Kidney (tissue), 14 donors: ENCODE data around the gene ZKSCAN3. TPM values are rescaled to one million over a fixed set of nuclear protein-coding genes. Genes with fewer than 3 reads are reported as not detected.

Experiments
- DNase-seq, 5 donors: peaks; one replicate each; pipeline ENCODE4 v3.0.0-alpha.2; 2013 to 2020
- FAIRE-seq: peaks from 2 replicates; lab custom pipeline; 2012; peaks lifted over from hg19 to GRCh38; lab: Jason Lieb, UNC
- H3K27ac ChIP-seq, 2 donors: one replicate each; pipeline ENCODE4 v1.7.0; 2013; ENCODE audit warnings: low read depth in 2 of 2, low read length in 2 of 2, inconsistent platforms in 1 of 2
- H3K27me3 ChIP-seq: one replicate; pipeline ENCODE4 v1.7.1; 2013; ENCODE audit warnings: low read length, inconsistent platforms; ENCODE audit not compliant: control insufficient read depth, insufficient read depth
- H3K36me3 ChIP-seq, 3 donors: one replicate each; pipeline versions ENCODE4 v1.7.0 to v1.7.1; 2013; ENCODE audit warnings: low read length in 3 of 3, control low read depth in 1 of 3, inconsistent platforms in 1 of 3; ENCODE audit not compliant: insufficient read depth in 3 of 3, control insufficient read depth in 2 of 3
- H3K4me1 ChIP-seq, 3 donors: one replicate each; pipeline versions ENCODE4 v1.7.0 to v1.7.1; 2013; ENCODE audit warnings: low read length in 3 of 3, inconsistent platforms in 1 of 3, low read depth in 1 of 3; ENCODE audit not compliant: control insufficient read depth in 2 of 3, insufficient read depth in 2 of 3
- H3K4me3 ChIP-seq, 3 donors: one replicate each; pipeline versions ENCODE4 v1.7.0 to v1.8.1; 2013; ENCODE audit warnings: low read length in 3 of 3, control low read depth in 1 of 3, inconsistent platforms in 1 of 3
- H3K9ac ChIP-seq, 3 donors: one replicate each; pipeline versions ENCODE4 v1.7.0 to v1.7.1; 2013; ENCODE audit warnings: low read length in 3 of 3, control low read depth in 1 of 3, inconsistent platforms in 1 of 3
- H3K9me3 ChIP-seq, 3 donors: one replicate each; pipeline versions ENCODE4 v1.7.0 to v1.7.1; 2013; ENCODE audit warnings: low read length in 3 of 3, control low read depth in 1 of 3, inconsistent platforms in 1 of 3; ENCODE audit not compliant: control insufficient read depth in 2 of 3, insufficient read depth in 1 of 3
- intact Hi-C: fragments of 100-400 bp; cut with DNase I; formaldehyde crosslinking; loops from one replicate; pipeline ENCODE4 v1.11.1; 2022
- polyA plus RNA-seq: library from polyadenylated mRNA; stranded (reverse); fragments of 350-450 nt; fragmentation: Illumina TruSeq; extraction: RNeasy Lipid Tissue Mini Kit (QIAGEN cat#74804); gene quantifications from one replicate; pipeline ENCODE4 v1.2.3, GENCODE V29; 2014; ENCODE audit warnings: low read depth, low replicate concordance; ENCODE audit not compliant: insufficient read depth
- total RNA-seq: library from RNA; stranded (reverse); fragmentation: NEBNext Ultra II Directional; extraction: Animal tissue kit (Norgen Biotek cat#: 25700); gene quantifications from one replicate; pipeline ENCODE4 v1.2.1, GENCODE V29; 2021
- TF ChIP-seq, protein P1 (sequence below): IDR thresholded peaks from 3 replicates; pipeline ENCODE4 v1.5.1; 2012; ENCODE audit warnings: mild to moderate bottlenecking, moderate library complexity, borderline replicate concordance; ENCODE audit not compliant: insufficient read depth; ENCODE audit errors: extremely low read depth
- donor health status: control.
- donor health status: control.
- donor health status: control.
- donor health status: control.
- donor health status: control.
- donor health status: DM: yes; HTN: yes; CAD: no.
- donor health status: Normal renal cell carcinoma (clear cell type).

ZKSCAN3 gene
- total and polyA plus RNA-seq, 2 donors from 2014 or later: 3.5 to 8.3 TPM

DNA sequence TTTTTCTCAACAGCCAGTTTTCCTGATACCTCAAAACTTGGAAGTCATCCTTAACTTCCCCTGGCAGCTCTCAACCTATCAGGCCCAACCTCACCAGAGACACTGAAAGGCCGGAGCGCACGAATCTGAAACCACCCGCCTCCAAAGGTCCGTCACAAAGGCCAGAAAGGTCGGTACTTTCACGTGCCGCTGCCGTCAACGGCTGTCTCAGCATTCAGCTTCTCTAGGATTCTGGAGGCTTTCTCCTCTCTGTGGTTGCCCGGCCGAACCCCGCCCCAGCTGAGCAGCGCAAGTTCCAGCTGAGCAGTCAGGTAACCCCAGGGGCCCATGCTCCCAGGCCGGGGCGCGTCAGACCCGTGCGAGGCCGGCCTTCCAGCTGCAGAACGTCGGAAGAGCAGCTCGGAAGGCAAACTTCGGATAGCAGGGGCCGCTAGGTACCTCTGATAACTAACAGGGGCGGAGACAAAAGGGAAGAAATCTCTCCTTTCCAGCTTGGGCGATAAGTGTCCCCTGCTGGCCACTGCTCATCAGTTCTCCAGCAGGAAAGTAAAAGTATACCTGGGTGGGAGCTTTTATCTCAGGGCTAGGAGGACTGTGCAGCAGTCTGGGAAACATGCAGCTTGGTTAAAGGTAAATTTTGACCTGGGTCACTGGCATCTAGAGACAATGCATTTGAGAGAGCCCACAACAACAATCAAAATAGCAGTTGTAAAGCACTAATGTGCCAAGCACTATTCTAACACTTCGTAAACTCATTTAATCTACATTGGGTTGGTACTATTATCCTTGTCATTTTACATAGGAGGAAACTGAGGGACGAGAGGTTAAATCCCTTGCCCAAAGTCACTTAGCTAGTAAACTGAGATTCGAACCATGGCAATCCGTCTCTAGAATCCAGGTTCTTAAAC, 33.7 kb downstream of the ZKSCAN3 start:
- FAIRE-seq: no peak
- H3K36me3 ChIP-seq: peaks cover 3 to 15% (median 3%) of the 10 kb centered on the region in 3 donors

DNA sequence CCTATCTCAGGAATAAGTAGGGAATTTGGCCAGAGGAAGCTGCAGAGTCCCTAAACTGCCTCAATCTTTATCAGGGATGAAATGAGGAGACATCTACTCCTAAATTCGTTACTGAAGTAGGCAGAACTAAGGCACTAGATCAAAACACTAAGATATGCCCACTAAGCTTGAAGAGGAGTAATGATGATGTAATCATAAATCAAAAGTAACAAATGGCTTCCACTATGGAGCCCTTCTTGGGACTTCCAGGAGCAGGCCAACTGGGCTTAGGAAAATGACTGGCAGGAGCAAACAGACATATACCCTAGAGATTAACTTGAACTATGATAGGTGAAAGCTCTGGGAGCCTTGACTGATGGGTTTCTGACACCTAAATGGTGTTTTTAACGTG, 34.4 kb downstream of the ZKSCAN3 start:
- no peak overlapping the region for H3K4me3 ChIP-seq
- TF ChIP-seq, protein P1, sequence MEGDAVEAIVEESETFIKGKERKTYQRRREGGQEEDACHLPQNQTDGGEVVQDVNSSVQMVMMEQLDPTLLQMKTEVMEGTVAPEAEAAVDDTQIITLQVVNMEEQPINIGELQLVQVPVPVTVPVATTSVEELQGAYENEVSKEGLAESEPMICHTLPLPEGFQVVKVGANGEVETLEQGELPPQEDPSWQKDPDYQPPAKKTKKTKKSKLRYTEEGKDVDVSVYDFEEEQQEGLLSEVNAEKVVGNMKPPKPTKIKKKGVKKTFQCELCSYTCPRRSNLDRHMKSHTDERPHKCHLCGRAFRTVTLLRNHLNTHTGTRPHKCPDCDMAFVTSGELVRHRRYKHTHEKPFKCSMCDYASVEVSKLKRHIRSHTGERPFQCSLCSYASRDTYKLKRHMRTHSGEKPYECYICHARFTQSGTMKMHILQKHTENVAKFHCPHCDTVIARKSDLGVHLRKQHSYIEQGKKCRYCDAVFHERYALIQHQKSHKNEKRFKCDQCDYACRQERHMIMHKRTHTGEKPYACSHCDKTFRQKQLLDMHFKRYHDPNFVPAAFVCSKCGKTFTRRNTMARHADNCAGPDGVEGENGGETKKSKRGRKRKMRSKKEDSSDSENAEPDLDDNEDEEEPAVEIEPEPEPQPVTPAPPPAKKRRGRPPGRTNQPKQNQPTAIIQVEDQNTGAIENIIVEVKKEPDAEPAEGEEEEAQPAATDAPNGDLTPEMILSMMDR: no peak
- no peaks in the 10 kb centered on the region for H3K27me3 ChIP-seq
- no peak for FAIRE-seq
- no peaks in the 10 kb centered on the region for H3K4me1 ChIP-seq
- H3K36me3 ChIP-seq: peaks cover 3 to 18% (median 6%) of the 10 kb centered on the region in 3 donors
- H3K9ac ChIP-seq: no peak overlapping the region
- no peak overlapping the region for H3K27ac ChIP-seq
- no peak for DNase-seq
- H3K9me3 ChIP-seq: no peaks in the 10 kb centered on the region
- intact Hi-C loops: no loop called here

More for the DNA sequence above, 33.7 kb downstream of the ZKSCAN3 start:
- Histone ChIP-seq H3K4me3 (peak overlapping the region; percentile 71 to 89 (median 82)), H3K27me3 (no peaks in the 10 kb centered on the region), H3K9ac (peak overlapping the region; percentile 11 to 70 (median 67)), H3K27ac (peak overlapping the region; percentile 65 to 78), H3K9me3 (no peaks in the 10 kb centered on the region), H3K4me1 (no peaks in the 10 kb centered on the region)
- TF ChIP-seq, protein P1: peak; percentile 40
- intact Hi-C loops: no loop called here
- DNase-seq: peak; percentile 90 to 95 (median 93)

DNA sequence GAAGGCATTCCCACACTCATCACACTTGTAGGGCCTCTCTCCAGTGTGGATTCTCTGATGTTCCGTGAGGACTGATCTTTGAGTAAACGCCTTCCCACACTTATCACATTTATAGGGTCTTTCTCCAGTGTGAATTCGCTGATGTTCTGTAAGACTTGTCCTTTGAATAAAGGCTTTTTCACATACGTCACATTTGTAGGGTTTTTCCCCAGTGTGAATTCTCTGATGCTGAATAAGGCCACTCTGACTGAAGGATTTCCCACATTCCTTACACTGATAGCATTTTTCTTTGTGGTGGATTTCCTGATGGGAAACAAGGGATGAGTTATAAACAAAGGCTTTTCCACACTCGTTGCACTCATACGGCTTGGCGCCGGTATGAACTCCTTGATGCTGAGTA, 40.9 kb downstream of the ZKSCAN3 start:
- H3K36me3 ChIP-seq: peaks cover 7 to 28% (median 21%) of the 10 kb centered on the region in 3 donors
- no peak overlapping the region for H3K9ac ChIP-seq
- no peaks in the 10 kb centered on the region for H3K4me1 ChIP-seq
- no peaks in the 10 kb centered on the region for H3K27me3 ChIP-seq
- TF ChIP-seq, protein P1: no peak
- H3K9me3 ChIP-seq: no peaks in the 10 kb centered on the region
- no peak overlapping the region for H3K4me3 ChIP-seq
- H3K27ac ChIP-seq: no peak overlapping the region
- DNase-seq: no peak
- intact Hi-C loops: no loop called here
- no peak for FAIRE-seq
